GM13976 (cell line): ENCODE measurements around the gene SLC1A3.
"Not testable (repeated sequence)": the region's sequence is repeated elsewhere in the genome, so short reads cannot be mapped to it uniquely, and the experiment has no call there.

Source experiments
- DNase-seq: peaks from one replicate; pipeline ENCODE4 v3.0.0; 2012; ENCODE audit warnings: low spot score
- in situ Hi-C: fragments of 300-500 bp; cut with MboI; formaldehyde crosslinking; loops from one replicate; pipeline ENCODE4 v1.12.0; 2022; ENCODE audit warnings: low sequenced_read_pairs, mixed read lengths, inconsistent platforms; ENCODE audit not compliant: unreplicated experiment
- TF ChIP-seq, protein P1 (sequence below): IDR thresholded peaks from 2 replicates; pipeline ENCODE4 v1.5.1; 2012; ENCODE audit warnings: borderline replicate concordance, mild to moderate bottlenecking; ENCODE audit not compliant: insufficient read depth; ENCODE audit errors: extremely low read depth, missing control alignments, control extremely low read depth

The SLC1A3 gene

DNA sequence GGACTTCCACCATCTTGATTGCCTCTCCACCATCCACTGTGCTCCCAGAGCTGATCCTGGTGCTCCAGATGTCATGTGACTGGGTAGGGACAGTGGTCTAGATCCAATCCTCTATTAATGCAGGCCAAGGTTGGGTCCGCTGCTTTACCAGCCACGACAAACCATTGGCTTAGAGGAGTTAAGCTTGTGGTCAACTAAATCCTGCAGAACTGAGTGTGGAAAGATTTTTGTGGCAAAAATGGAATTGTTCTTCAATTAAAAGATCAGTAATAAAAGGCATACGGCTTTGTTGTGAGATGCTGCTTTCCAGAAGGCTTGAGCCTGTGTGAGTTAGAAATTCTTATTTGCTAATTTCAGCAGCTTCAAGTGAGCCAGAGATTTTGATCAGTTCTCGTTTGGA lies 30.7 kb downstream of the SLC1A3 start:
- no peak for DNase-seq
- in situ Hi-C loops: no loop called here
- TF ChIP-seq, protein P1, sequence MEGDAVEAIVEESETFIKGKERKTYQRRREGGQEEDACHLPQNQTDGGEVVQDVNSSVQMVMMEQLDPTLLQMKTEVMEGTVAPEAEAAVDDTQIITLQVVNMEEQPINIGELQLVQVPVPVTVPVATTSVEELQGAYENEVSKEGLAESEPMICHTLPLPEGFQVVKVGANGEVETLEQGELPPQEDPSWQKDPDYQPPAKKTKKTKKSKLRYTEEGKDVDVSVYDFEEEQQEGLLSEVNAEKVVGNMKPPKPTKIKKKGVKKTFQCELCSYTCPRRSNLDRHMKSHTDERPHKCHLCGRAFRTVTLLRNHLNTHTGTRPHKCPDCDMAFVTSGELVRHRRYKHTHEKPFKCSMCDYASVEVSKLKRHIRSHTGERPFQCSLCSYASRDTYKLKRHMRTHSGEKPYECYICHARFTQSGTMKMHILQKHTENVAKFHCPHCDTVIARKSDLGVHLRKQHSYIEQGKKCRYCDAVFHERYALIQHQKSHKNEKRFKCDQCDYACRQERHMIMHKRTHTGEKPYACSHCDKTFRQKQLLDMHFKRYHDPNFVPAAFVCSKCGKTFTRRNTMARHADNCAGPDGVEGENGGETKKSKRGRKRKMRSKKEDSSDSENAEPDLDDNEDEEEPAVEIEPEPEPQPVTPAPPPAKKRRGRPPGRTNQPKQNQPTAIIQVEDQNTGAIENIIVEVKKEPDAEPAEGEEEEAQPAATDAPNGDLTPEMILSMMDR: no peak

DNA sequence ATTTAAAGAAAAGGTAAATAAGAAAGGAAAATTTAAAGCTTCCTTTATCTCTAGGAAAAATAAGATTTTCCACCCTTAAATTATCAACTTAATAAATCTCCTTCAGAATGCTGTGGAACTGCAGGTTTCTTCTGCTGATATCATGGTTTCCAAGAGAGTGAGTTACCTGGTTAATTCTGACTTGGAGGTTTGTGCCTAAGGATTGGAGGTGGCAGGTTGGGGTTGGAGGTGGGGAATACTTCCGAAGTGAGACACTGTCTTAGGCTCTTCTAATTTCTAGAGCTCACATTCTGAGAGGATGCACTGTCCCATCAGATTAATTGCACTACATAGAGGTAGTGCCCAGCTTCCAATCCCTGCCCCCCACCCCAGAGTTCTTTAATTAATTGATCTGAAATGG lies 31.1 kb downstream of the SLC1A3 start:
- in situ Hi-C loops: no loop called here
- DNase-seq: no peak
- TF ChIP-seq, protein P1: no peak

DNA sequence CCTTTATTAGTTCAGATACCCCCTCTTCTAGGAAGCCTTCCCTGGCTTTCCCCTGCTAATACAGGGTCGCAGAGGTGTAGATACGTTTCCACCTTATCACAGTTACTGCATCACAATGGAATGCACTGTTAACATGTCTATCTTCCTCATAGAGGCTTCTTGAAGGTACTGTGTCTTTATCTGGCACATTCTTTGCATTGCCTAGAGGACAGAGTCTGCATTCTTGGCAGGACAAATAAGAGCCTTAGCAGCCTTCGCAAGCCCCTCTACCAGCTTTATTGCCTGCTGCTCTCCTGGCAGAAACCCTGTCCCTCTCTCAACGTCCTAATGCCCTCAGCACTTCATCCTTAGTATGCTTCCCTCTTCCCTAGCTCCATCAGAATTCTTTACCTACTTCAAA lies 31.6 kb downstream of the SLC1A3 start:
- DNase-seq: no peak
- TF ChIP-seq, protein P1: no peak
- in situ Hi-C loops: no loop called here

DNA sequence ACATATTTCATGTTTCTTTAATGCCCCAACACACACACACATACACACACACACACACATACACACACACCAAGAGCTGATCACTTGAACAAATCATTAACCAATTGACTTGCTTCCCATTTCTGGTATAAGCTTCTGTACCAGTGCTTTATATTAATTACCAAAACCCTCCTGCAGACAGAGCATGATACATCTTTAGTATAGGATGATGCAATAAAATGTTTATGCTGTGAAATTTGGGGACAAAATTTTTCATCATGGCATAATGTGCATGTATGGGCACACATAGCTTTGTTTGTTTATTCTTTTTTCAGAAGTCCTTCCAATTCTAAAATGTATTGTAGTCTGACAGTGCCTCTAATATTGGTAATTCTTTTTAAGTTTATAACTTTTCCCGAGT lies 34.5 kb downstream of the SLC1A3 start:
- TF ChIP-seq, protein P1: no peak
- in situ Hi-C loops: no loop called here

DNA sequence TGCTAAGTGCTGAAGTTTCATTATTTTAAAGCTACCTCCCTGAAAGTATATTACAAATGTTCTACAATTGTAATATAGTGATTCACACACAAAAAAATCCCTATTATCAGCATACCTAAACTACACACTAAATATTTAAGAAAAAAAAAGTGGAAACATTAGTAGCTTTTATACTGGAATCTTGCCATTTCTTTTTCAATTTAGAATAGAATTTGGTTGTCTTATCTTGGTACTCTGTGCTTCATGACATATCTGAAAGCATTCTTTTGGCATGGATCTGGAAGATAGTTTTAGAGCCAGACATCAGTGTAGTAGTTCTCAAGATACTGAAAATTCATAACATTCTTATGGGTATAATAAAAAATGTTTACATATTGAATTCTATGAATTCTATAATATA lies 35.0 kb downstream of the SLC1A3 start:
- DNase-seq: no peak
- in situ Hi-C loops: no loop called here
- TF ChIP-seq, protein P1: no peak

More for the DNA sequence above, 34.5 kb downstream of the SLC1A3 start:
- DNase-seq: no peak

DNA sequence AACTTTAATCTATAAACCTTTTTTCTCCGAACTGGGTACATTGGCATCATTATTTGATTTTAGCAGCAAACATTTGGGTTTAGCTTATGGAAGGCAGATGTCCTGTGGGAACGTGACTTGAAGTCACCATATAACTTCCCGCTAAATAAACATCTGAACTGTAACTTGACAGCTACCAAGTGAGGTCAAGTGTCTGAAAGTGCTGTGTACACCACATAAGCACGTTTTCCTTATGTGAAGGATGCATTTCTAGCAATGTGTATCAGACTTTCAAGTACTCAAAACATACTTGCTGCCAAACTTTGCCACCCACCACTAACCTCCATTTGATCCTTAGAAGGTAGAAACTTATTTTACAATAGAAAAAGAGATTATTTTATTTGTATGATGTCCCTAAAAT lies 35.7 kb downstream of the SLC1A3 start:
- TF ChIP-seq, protein P1: no peak
- DNase-seq: no peak
- in situ Hi-C loops: no loop called here

DNA sequence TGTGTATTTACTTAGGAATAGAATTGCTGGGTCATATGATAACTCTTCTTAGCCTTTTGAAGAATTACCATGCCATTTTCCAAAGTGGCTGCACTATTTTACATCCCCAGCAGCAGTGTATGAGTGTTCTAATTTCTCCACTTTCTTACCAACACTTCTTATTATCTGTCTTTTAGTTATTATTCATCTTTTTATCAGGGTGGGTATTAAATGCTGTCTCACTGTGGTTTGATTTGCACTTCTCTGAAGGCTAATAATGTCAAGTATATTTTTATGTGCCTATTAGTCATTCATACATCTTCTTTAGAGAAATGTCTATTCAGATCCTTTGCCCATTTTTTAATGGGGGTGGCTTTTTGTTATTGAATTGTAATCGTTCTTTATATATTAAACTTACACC lies 36.8 kb downstream of the SLC1A3 start:
- no peak for DNase-seq
- in situ Hi-C loops: no loop called here
- TF ChIP-seq, protein P1: no peak

DNA sequence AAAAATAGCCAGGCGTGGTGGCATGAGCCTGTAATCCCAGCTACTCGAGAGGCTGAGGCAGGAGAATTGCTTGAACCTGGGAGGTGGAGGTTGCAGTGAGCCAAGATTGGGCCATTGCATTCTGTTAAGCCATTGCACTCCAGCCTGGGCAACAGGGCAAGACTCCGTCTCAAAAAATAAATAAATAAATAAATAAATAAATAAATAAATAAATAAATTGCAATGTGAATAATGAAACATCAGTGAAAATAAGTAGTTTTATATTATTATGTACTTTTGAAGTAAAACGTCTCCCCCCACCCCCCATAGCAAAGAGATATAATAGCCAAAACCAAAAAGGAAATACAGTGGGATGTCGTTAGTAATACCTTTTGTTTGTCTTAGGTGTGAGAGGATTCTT lies 37.4 kb downstream of the SLC1A3 start:
- in situ Hi-C loops, DNase-seq: not testable (repeated sequence)
